Activated T-helper 1 cell treated with anti-CD3 and anti-CD28 coated beads, Interleukin-12 subunit alpha, Interleukin-12 subunit beta, Interleukin-2, Interleukin-4 antibody, amounts not matched to agents 30 ng/mL and 10 ng/mL and 1 ng/mL, durations not matched to agents 14 hours and 24 hours and 36 hours (primary cell): Measurements from ENCODE around the gene UST. TPM values are rescaled to one million over a fixed set of nuclear protein-coding genes. Genes with fewer than 3 reads are reported as not detected.
"Not testable (repeated sequence)": the region's sequence is repeated elsewhere in the genome, so short reads cannot be mapped to it uniquely, and the experiment has no call there.

Source experiments
- DNase-seq: peaks from one replicate; pipeline ENCODE4 v3.0.0; 2021; ENCODE audit warnings: low spot score
- H3K27ac Mint-ChIP-seq: one replicate; pipeline ENCODE4 v1.8.0; 2021; ENCODE audit warnings: mild to moderate bottlenecking, mixed read lengths
- H3K27me3 Mint-ChIP-seq: one replicate; pipeline ENCODE4 v1.8.0; 2022; ENCODE audit warnings: mild to moderate bottlenecking, moderate library complexity, mixed read lengths; ENCODE audit not compliant: insufficient read depth
- H3K36me3 Mint-ChIP-seq: one replicate; pipeline ENCODE4 v1.8.0; 2021; ENCODE audit warnings: low read depth, mixed read lengths
- H3K4me1 Mint-ChIP-seq: one replicate; pipeline ENCODE4 v1.8.0; 2021; ENCODE audit warnings: low read depth, mixed read lengths
- H3K4me3 Mint-ChIP-seq: one replicate; pipeline ENCODE4 v1.8.0; 2021; ENCODE audit warnings: mild to moderate bottlenecking, moderate library complexity, mixed read lengths
- H3K9me3 Mint-ChIP-seq: one replicate; pipeline ENCODE4 v1.8.0; 2021; ENCODE audit warnings: mixed read lengths
- intact Hi-C: fragments of 100-400 bp; cut with micrococcal nuclease; formaldehyde crosslinking; loops from one replicate; pipeline ENCODE4 v1.15.1; 2024
- total RNA-seq: library from RNA; stranded (reverse); gene quantifications from 2 replicates; pipeline ENCODE4 v1.2.3, GENCODE V29; 2022

Gene UST
- total RNA-seq, 1 donor from 2014 or later, result 0.49 TPM

DNA sequence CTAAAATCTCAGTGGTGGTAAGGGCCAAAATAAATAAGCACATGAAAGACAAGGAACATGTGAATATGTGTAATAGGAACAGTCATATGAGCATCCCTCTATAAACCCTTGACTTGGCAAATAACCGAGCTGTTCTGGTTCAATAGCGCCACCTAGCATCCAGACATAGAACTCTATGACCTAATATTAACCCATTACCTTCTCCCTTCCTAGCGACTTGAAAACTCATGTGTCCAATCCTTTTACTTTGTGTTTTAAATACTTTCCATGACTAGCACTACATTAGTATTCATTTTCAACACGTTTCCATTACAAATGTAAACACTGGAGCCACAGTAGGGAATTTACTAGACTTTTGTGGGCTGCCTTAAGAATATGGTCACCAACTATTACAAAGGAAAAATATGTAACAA, 279.7 kb downstream of the UST start:
- Mint-ChIP-seq H3K9me3 (peaks cover 7% of the 10 kb centered on the region), H3K27me3 (no peaks in the 10 kb centered on the region), H3K4me1 (peaks cover 33% of the 10 kb centered on the region), H3K4me3 (no peak overlapping the region), H3K36me3 (peaks cover 12% of the 10 kb centered on the region), H3K27ac (no peak overlapping the region)
- intact Hi-C loops, result loop anchor here (10.0 kb wide), 1 partner anchor 462 kb away; no protein-coding TSS in a partner anchor
- DNase-seq, result no peak

DNA sequence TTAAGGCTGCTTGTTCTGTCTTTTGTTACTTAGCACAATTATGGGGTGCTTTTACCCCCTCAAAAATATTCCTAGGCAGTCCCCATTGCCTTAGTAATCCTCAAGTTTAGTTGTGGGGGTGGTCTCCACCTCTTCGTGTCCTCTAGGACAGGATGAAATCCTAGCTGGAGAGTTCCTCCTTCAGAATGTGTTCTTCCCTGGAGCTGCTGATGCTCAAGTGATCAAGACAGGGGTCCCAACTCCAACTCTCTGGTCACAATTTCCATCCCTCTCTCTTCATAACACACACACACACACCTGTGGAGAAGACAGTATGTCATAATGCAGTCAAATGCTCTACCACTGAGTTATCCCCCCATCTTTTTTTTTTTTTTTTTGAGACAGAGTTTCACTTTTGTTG, 280.7 kb downstream of the UST start:
- DNase-seq, result no peak
- Mint-ChIP-seq H3K4me3 (no peak overlapping the region), H3K27ac (no peak overlapping the region), H3K27me3 (no peaks in the 10 kb centered on the region), H3K4me1 (peaks cover 43% of the 10 kb centered on the region), H3K9me3 (peaks cover 7% of the 10 kb centered on the region), H3K36me3 (peaks cover 14% of the 10 kb centered on the region)
- intact Hi-C loops, result loop anchor here (10.0 kb wide), 1 partner anchor 463 kb away; no protein-coding TSS in a partner anchor

- H3K36me3 Mint-ChIP-seq, result peaks cover 14% of the 10 kb centered on the region
- peak overlapping the region; percentile 87 for H3K27ac Mint-ChIP-seq
- intact Hi-C loops, result loop anchor here (1.0 to 10.0 kb wide), 5 partner anchors 33 to 488 kb away; no protein-coding TSS in a partner anchor
- peak overlapping the region; percentile 77 for H3K4me3 Mint-ChIP-seq
- peaks cover 57% of the 10 kb centered on the region for H3K4me1 Mint-ChIP-seq
- peaks cover 7% of the 10 kb centered on the region for H3K9me3 Mint-ChIP-seq
- no peaks in the 10 kb centered on the region for H3K27me3 Mint-ChIP-seq
- peak; percentile 67 for DNase-seq
These were observed 282.1 kb downstream of the UST start for GRCh38 chr6:149028767-149029405.

DNA sequence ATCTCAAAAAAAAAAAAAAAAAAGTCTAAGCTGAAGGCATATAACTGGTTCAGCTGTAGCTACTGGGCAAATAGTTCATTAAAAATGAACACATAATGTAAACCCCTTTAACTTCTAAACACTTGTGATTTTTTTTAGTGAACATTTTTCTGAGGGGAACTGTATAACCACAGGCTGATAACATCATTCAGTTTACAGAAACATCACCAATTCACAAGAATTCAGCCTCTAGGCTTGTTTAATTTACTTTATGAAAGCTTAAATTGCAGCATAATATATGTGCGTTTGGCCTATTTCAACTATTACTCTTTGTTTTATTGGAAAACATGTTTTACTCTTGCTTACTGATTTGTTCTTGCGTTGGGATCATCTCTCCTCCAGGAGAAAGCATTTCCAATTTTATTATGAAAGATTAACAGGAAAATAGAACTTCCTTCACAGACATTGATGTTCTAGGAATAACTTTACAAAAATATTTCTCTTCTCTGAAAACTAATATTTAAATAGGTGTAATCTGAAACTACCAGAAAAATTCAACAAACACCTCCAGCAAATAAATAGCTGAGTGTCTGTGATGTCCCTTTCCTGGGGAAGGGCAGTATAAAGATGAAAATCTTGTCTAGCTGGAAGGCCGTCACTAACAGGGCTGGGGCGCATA, 284.5 kb downstream of the UST start:
- Mint-ChIP-seq H3K9me3 (peaks cover 3% of the 10 kb centered on the region), H3K36me3 (peaks cover 17% of the 10 kb centered on the region), H3K27me3 (no peaks in the 10 kb centered on the region), H3K27ac (peak overlapping the region; percentile 89), H3K4me3 (peak overlapping the region; percentile 82), H3K4me1 (peaks cover 81% of the 10 kb centered on the region)
- intact Hi-C loops, result loop anchor here (5.0 kb wide), 1 partner anchor 686 kb away; the partner anchor contains the start of gene LATS1
- no peak for DNase-seq

DNA sequence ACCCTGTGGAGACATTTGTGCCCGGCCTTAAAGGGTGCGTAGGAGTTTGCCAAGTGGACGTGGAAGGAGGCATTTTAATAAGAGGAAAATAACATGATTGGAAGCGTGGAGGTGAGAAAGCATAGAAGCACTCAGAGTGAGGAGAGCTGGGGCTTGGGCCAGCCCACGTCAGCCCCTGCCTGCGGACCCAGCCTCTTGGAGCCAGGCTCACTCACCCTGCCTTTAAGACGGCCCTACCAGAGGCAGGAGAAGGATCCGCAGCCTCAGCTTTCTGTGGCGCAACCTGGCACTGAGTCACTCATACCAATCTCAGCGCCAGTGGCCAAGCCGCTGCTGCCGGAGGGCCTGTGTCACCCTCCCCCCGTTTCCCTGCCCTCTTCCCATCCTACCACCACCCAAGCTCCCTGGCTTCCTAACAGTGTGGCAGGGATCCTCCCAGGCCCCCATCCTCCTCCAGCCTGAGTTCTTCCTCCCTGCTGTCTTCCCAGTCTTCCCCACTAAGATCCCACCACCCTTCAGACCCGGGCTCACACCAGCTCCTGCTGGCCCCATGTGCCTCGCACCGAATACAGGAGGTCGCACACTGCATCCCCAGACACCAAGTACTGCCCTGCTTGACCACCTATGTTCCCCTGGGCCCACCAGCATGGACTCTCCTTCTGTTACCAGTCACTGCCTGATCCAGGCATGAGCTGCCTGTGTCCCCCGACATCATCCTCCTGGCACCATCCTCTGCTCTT, 285.2 kb downstream of the UST start:
- peak overlapping the region; percentile 82 for H3K4me3 Mint-ChIP-seq
- DNase-seq, result peak; percentile 15
- no peaks in the 10 kb centered on the region for H3K9me3 Mint-ChIP-seq
- H3K4me1 Mint-ChIP-seq, result peaks cover 88% of the 10 kb centered on the region
- intact Hi-C loops, result loop anchor here (1.0 to 5.0 kb wide), 11 partner anchors 45 to 685 kb away; partner anchors contain the start of genes LATS1 and ZC3H12D
- no peaks in the 10 kb centered on the region for H3K27me3 Mint-ChIP-seq
- peak overlapping the region; percentile 89 for H3K27ac Mint-ChIP-seq
- H3K36me3 Mint-ChIP-seq, result peaks cover 15% of the 10 kb centered on the region

GRCh38 chr6:149032599-149033405, 286.0 kb downstream of the UST start:
- Mint-ChIP-seq H3K27me3 (no peaks in the 10 kb centered on the region), H3K27ac (peak overlapping the region; percentile 89), H3K36me3 (peaks cover 11% of the 10 kb centered on the region), H3K4me1 (peaks cover 89% of the 10 kb centered on the region), H3K4me3 (peak overlapping the region; percentile 82), H3K9me3 (no peaks in the 10 kb centered on the region)
- intact Hi-C loops, result loop anchor here (1.0 to 5.0 kb wide), 19 partner anchors 14 to 684 kb away; partner anchors contain the start of genes LATS1, PPIL4 and ZC3H12D
- DNase-seq, result peak; percentile 46

DNA sequence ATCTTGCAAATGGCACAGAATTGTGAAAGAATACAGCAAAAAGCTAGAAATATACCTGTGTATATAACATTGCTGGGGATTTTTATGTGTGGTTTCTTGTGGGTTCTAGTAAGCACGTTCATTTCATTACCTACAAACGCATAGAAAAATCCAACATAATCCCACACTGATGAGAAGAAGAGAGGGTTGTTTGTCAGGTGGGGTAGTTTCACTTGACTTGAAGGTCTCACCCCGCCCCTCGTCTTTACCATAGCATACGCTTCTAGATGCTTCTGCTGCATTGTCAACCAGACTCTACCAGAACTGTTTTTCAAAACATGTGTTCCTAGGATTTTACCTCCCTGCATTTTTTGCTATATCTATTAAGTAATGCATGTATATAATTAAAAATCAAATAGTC, 286.6 kb downstream of the UST start:
- no peaks in the 10 kb centered on the region for H3K27me3 Mint-ChIP-seq
- H3K9me3 Mint-ChIP-seq, result no peaks in the 10 kb centered on the region
- DNase-seq, result peak; percentile 31
- peak overlapping the region; percentile 89 for H3K27ac Mint-ChIP-seq
- peak overlapping the region; percentile 82 for H3K4me3 Mint-ChIP-seq
- H3K4me1 Mint-ChIP-seq, result peaks cover 90% of the 10 kb centered on the region
- H3K36me3 Mint-ChIP-seq, result peaks cover 11% of the 10 kb centered on the region
- intact Hi-C loops, result loop anchor here (1.0 to 5.0 kb wide), 11 partner anchors 14 to 684 kb away; partner anchors contain the start of genes LATS1 and PPIL4

GRCh38 chr6:149035766-149036165, 288.9 kb downstream of the UST start:
- intact Hi-C loops, result no loop called here
- Mint-ChIP-seq H3K4me3 (no peak overlapping the region), H3K4me1 (peaks cover 88% of the 10 kb centered on the region)

GRCh38 chr6:149037051-149037671, 290.3 kb downstream of the UST start:
- H3K27ac Mint-ChIP-seq, result peak overlapping the region; percentile 65
- DNase-seq, result no peak
- no peaks in the 10 kb centered on the region for H3K9me3 Mint-ChIP-seq
- H3K4me3 Mint-ChIP-seq, result no peak overlapping the region
- intact Hi-C loops, result no loop called here
- H3K36me3 Mint-ChIP-seq, result peaks cover 7% of the 10 kb centered on the region
- H3K27me3 Mint-ChIP-seq, result no peaks in the 10 kb centered on the region
- H3K4me1 Mint-ChIP-seq, result peaks cover 86% of the 10 kb centered on the region

More at GRCh38 chr6:149035766-149036165, 288.9 kb downstream of the UST start:
- no peak for DNase-seq
- Mint-ChIP-seq H3K36me3 (peaks cover 9% of the 10 kb centered on the region), H3K27ac (no peak overlapping the region), H3K27me3 (no peaks in the 10 kb centered on the region), H3K9me3 (no peaks in the 10 kb centered on the region)

- intact Hi-C loops, H3K4me3 Mint-ChIP-seq: not testable (repeated sequence)
These were observed 292.2 kb downstream of the UST start for GRCh38 chr6:149039025-149039424.

GRCh38 chr6:149041953-149042352, 295.1 kb downstream of the UST start:
- DNase-seq, result no peak
- Mint-ChIP-seq H3K27me3 (no peaks in the 10 kb centered on the region), H3K4me1 (peaks cover 67% of the 10 kb centered on the region), H3K27ac (no peak overlapping the region), H3K36me3 (peaks cover 2% of the 10 kb centered on the region), H3K4me3 (no peak overlapping the region), H3K9me3 (no peaks in the 10 kb centered on the region)
- intact Hi-C loops, result no loop called here

More at GRCh38 chr6:149039025-149039424, 292.2 kb downstream of the UST start:
- H3K27me3 Mint-ChIP-seq, H3K9me3 Mint-ChIP-seq, H3K36me3 Mint-ChIP-seq, DNase-seq: not testable (repeated sequence)
- Mint-ChIP-seq H3K27ac (peak overlapping the region; percentile 80), H3K4me1 (peaks cover 67% of the 10 kb centered on the region)
